22Rv1 (cell line): Measurements from ENCODE around the gene FBXO28.

Source experiments
- ZFX ChIP-seq: fragments of 450-650 bp; IDR thresholded peaks from 2 replicates; pipeline ENCODE4 v1.6.1; 2017; ENCODE audit warnings: antibody characterized with exemption, borderline replicate concordance
- TF ChIP-seq, protein P1 (sequence below): fragments of 450-650 bp; IDR thresholded peaks from 2 replicates; pipeline ENCODE4 v1.5.1; 2017; ENCODE audit warnings: mild to moderate bottlenecking

DNA sequence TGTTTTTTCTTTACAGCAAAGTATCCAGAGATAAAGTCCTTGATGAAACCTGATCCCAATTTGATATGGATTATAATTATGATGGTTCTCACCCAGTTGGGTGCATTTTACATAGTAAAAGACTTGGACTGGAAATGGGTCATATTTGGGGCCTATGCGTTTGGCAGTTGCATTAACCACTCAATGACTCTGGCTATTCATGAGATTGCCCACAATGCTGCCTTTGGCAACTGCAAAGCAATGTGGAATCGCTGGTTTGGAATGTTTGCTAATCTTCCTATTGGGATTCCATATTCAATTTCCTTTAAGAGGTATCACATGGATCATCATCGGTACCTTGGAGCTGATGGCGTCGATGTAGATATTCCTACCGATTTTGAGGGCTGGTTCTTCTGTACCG lies 75.7 kb downstream of the FBXO28 start:
- TF ChIP-seq, protein P1, sequence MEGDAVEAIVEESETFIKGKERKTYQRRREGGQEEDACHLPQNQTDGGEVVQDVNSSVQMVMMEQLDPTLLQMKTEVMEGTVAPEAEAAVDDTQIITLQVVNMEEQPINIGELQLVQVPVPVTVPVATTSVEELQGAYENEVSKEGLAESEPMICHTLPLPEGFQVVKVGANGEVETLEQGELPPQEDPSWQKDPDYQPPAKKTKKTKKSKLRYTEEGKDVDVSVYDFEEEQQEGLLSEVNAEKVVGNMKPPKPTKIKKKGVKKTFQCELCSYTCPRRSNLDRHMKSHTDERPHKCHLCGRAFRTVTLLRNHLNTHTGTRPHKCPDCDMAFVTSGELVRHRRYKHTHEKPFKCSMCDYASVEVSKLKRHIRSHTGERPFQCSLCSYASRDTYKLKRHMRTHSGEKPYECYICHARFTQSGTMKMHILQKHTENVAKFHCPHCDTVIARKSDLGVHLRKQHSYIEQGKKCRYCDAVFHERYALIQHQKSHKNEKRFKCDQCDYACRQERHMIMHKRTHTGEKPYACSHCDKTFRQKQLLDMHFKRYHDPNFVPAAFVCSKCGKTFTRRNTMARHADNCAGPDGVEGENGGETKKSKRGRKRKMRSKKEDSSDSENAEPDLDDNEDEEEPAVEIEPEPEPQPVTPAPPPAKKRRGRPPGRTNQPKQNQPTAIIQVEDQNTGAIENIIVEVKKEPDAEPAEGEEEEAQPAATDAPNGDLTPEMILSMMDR: no peak
- no peak for TF ChIP-seq ZFX
